Endothelial cell (in vitro differentiated cells): ENCODE data around the gene SFRP5. TPM values are rescaled to one million over a fixed set of nuclear protein-coding genes. Genes with fewer than 3 reads are reported as not detected.

Experiments used
- DNase-seq: peaks from one replicate; pipeline ENCODE4 v3.0.0; 2021; ENCODE audit warnings: low spot score
- H3K27ac Mint-ChIP-seq: one replicate; pipeline ENCODE4 v1.8.0; 2021; ENCODE audit warnings: mixed read lengths, inconsistent platforms; ENCODE audit not compliant: unreplicated experiment
- H3K27me3 Mint-ChIP-seq: one replicate; pipeline ENCODE4 v1.8.0; 2021; ENCODE audit warnings: mild to moderate bottlenecking, moderate library complexity, mixed read lengths, inconsistent platforms; ENCODE audit not compliant: unreplicated experiment
- H3K36me3 Mint-ChIP-seq: one replicate; pipeline ENCODE4 v1.8.0; 2021; ENCODE audit warnings: mild to moderate bottlenecking, low read depth, mixed read lengths, inconsistent platforms; ENCODE audit not compliant: unreplicated experiment
- H3K4me1 Mint-ChIP-seq: one replicate; pipeline ENCODE4 v1.8.0; 2021; ENCODE audit warnings: mild to moderate bottlenecking, mixed read lengths, inconsistent platforms; ENCODE audit not compliant: unreplicated experiment
- H3K4me3 Mint-ChIP-seq: one replicate; pipeline ENCODE4 v1.8.0; 2021; ENCODE audit warnings: mild to moderate bottlenecking, mixed read lengths, inconsistent platforms; ENCODE audit not compliant: unreplicated experiment
- H3K9me3 Mint-ChIP-seq: one replicate; pipeline ENCODE4 v1.8.0; 2021; ENCODE audit warnings: mixed read lengths, inconsistent platforms; ENCODE audit not compliant: unreplicated experiment
- total RNA-seq: library from RNA; stranded (reverse); fragmentation: NEBNext Ultra II Directional; extraction: Animal tissue kit (Norgen Biotek cat#: 25700); gene quantifications from one replicate; pipeline ENCODE4 v1.2.1, GENCODE V29; 2021; ENCODE audit not compliant: unreplicated experiment
- TF ChIP-seq, protein P1 (sequence below): fragments of 200-600 bp; sonication (generic); IDR thresholded peaks from one replicate; pipeline ENCODE4 v1.5.0; 2021; ENCODE audit warnings: antibody characterized with exemption; ENCODE audit not compliant: unreplicated experiment

The SFRP5 gene
- total RNA-seq, 1 donor from 2014 or later, result 3.5 TPM

GRCh38 chr10:97740613-97741012 lies 31.2 kb downstream of the SFRP5 start:
- Mint-ChIP-seq H3K4me3 (peak overlapping the region; percentile 13), H3K27ac (no peak overlapping the region), H3K9me3 (no peaks in the 10 kb centered on the region), H3K36me3 (peaks cover 35% of the 10 kb centered on the region), H3K4me1 (peaks cover 15% of the 10 kb centered on the region), H3K27me3 (peaks cover 8% of the 10 kb centered on the region)
- DNase-seq, result no peak
- TF ChIP-seq, protein P1, sequence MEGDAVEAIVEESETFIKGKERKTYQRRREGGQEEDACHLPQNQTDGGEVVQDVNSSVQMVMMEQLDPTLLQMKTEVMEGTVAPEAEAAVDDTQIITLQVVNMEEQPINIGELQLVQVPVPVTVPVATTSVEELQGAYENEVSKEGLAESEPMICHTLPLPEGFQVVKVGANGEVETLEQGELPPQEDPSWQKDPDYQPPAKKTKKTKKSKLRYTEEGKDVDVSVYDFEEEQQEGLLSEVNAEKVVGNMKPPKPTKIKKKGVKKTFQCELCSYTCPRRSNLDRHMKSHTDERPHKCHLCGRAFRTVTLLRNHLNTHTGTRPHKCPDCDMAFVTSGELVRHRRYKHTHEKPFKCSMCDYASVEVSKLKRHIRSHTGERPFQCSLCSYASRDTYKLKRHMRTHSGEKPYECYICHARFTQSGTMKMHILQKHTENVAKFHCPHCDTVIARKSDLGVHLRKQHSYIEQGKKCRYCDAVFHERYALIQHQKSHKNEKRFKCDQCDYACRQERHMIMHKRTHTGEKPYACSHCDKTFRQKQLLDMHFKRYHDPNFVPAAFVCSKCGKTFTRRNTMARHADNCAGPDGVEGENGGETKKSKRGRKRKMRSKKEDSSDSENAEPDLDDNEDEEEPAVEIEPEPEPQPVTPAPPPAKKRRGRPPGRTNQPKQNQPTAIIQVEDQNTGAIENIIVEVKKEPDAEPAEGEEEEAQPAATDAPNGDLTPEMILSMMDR, result no peak

- TF ChIP-seq, protein P1, result no peak
- no peak for DNase-seq
- Mint-ChIP-seq H3K36me3 (peaks cover 23% of the 10 kb centered on the region), H3K4me1 (peaks cover 15% of the 10 kb centered on the region), H3K27ac (no peak overlapping the region), H3K4me3 (peak overlapping the region; percentile 97), H3K9me3 (no peaks in the 10 kb centered on the region), H3K27me3 (peaks cover 13% of the 10 kb centered on the region)
Observed at GRCh38 chr10:97738616-97739015, 33.2 kb downstream of the SFRP5 start.

DNA sequence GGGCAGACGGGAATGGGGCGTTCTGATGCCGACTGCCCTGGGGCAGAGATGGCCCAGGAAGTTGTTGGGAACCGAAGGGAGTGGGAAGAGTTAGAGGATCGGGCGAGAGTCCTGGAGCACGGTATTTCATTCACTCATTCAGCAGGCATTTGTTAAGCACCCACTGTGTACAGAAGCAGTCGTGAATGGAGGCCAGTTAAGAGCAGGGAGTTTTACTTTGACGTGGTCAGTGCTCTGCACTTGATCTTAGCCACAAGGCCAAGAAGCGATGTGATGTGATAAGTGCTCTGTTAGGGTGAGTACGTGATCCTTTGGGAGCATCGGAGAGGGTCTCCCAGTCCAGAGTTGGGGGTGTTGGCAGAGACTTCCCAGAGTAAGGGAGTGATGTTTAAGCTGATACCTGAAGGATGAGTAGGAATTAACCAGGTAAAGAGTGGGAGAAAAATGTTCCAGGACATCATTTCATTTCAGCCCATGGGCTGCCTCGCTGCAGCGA lies 34.0 kb downstream of the SFRP5 start:
- Mint-ChIP-seq H3K9me3 (no peaks in the 10 kb centered on the region), H3K36me3 (peaks cover 22% of the 10 kb centered on the region)
- DNase-seq, result no peak

GRCh38 chr10:97736902-97737769 lies 34.7 kb downstream of the SFRP5 start, which contains the start of gene ZFYVE27:
Gene ZFYVE27 (plus strand): TSS chr10:97737128. CDS start chr10:97738478, 1,350 bp downstream.
- Mint-ChIP-seq H3K36me3 (peaks cover 22% of the 10 kb centered on the region), H3K27ac (peak within 1 kb of the TSS; percentile 84), H3K27me3 (peaks cover 11% of the 10 kb centered on the region), H3K4me3 (peak within 1 kb of the TSS; percentile 97), H3K4me1 (peaks cover 12% of the 10 kb centered on the region), H3K9me3 (no peaks in the 10 kb centered on the region)
- DNase-seq, result peak; percentile 98
- TF ChIP-seq, protein P1, result no peak

More for the DNA sequence above, 34.0 kb downstream of the SFRP5 start:
- Mint-ChIP-seq H3K27me3 (peaks cover 12% of the 10 kb centered on the region), H3K4me3 (peak overlapping the region; percentile 97), H3K4me1 (peaks cover 12% of the 10 kb centered on the region), H3K27ac (peak overlapping the region; percentile 43)
- TF ChIP-seq, protein P1, result no peak
